Chondrocyte (in vitro differentiated cells): ENCODE data around the gene CPPED1. TPM values are rescaled to one million over a fixed set of nuclear protein-coding genes. Genes with fewer than 3 reads are reported as not detected.

Source experiments
- DNase-seq: peaks from one replicate; pipeline ENCODE4 v3.0.0; 2021; ENCODE audit warnings: mixed read lengths, low spot score
- H3K27ac Mint-ChIP-seq: one replicate; pipeline ENCODE4 v1.8.0; 2021; ENCODE audit warnings: mild to moderate bottlenecking, moderate library complexity, mixed read lengths; ENCODE audit not compliant: unreplicated experiment
- H3K27me3 Mint-ChIP-seq: 2 replicates; pipeline ENCODE4 v1.8.0; 2021; ENCODE audit warnings: low read depth, mixed read lengths
- H3K36me3 Mint-ChIP-seq: 2 replicates; pipeline ENCODE4 v1.8.0; 2021; ENCODE audit warnings: low read depth, mixed read lengths
- H3K4me1 Mint-ChIP-seq: 2 replicates; pipeline ENCODE4 v1.8.0; 2021; ENCODE audit warnings: low read depth, mild to moderate bottlenecking, mixed read lengths
- H3K4me3 Mint-ChIP-seq: one replicate; pipeline ENCODE4 v1.8.0; 2021; ENCODE audit warnings: mild to moderate bottlenecking, moderate library complexity, mixed read lengths; ENCODE audit not compliant: unreplicated experiment
- H3K9me3 Mint-ChIP-seq: 2 replicates; pipeline ENCODE4 v1.8.0; 2021; ENCODE audit warnings: low read depth, mixed read lengths
- total RNA-seq: library from RNA; stranded (reverse); gene quantifications from 3 replicates; pipeline ENCODE4 v1.2.1, GENCODE V29; 2021
- TF ChIP-seq, protein P1 (sequence below): fragments of 200-600 bp; sonication (generic); IDR thresholded peaks from 2 replicates; pipeline ENCODE4 v1.5.0; 2021; ENCODE audit warnings: antibody characterized with exemption, mild to moderate bottlenecking, moderate library complexity

Gene CPPED1
- total RNA-seq, 1 donor from 2014 or later = 18.1 TPM

GRCh38 chr16:12811441-12812383 is 8.0 kb upstream of the CPPED1 start:
- TF ChIP-seq, protein P1, sequence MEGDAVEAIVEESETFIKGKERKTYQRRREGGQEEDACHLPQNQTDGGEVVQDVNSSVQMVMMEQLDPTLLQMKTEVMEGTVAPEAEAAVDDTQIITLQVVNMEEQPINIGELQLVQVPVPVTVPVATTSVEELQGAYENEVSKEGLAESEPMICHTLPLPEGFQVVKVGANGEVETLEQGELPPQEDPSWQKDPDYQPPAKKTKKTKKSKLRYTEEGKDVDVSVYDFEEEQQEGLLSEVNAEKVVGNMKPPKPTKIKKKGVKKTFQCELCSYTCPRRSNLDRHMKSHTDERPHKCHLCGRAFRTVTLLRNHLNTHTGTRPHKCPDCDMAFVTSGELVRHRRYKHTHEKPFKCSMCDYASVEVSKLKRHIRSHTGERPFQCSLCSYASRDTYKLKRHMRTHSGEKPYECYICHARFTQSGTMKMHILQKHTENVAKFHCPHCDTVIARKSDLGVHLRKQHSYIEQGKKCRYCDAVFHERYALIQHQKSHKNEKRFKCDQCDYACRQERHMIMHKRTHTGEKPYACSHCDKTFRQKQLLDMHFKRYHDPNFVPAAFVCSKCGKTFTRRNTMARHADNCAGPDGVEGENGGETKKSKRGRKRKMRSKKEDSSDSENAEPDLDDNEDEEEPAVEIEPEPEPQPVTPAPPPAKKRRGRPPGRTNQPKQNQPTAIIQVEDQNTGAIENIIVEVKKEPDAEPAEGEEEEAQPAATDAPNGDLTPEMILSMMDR = no peak
- no peaks in the 10 kb centered on the region for H3K36me3 Mint-ChIP-seq
- no peaks in the 10 kb centered on the region for H3K27me3 Mint-ChIP-seq
- DNase-seq = no peak
- no peak overlapping the region for H3K27ac Mint-ChIP-seq
- H3K9me3 Mint-ChIP-seq = peaks cover 9% of the 10 kb centered on the region
- no peak overlapping the region for H3K4me3 Mint-ChIP-seq
- no peaks in the 10 kb centered on the region for H3K4me1 Mint-ChIP-seq

DNA sequence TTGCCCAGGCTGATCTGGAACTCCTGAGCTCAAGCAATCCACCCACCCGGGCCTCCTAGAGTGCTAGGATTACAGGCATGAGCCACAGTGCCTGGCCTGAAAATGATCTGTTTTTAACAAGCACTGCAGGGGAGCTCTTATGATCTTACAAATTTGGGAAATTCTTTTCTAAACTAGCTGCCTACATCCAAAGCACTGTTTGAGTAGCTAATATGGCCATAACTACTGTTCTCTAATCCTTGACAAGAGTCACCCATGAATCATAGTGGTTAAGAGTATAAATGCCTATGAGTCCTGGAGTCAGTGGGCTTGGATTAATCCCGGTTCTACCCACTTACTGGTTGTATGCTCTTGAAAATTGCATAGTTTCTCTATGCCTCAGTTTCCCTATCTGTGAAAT is 1.4 kb upstream of the CPPED1 start:
- H3K4me3 Mint-ChIP-seq = no peak overlapping the region
- no peak for DNase-seq
- H3K4me1 Mint-ChIP-seq = peaks cover 40% of the 10 kb centered on the region
- TF ChIP-seq, protein P1 = no peak
- H3K27ac Mint-ChIP-seq = no peak overlapping the region
- no peaks in the 10 kb centered on the region for H3K27me3 Mint-ChIP-seq
- H3K9me3 Mint-ChIP-seq = peaks cover 3% of the 10 kb centered on the region
- H3K36me3 Mint-ChIP-seq = no peaks in the 10 kb centered on the region

DNA sequence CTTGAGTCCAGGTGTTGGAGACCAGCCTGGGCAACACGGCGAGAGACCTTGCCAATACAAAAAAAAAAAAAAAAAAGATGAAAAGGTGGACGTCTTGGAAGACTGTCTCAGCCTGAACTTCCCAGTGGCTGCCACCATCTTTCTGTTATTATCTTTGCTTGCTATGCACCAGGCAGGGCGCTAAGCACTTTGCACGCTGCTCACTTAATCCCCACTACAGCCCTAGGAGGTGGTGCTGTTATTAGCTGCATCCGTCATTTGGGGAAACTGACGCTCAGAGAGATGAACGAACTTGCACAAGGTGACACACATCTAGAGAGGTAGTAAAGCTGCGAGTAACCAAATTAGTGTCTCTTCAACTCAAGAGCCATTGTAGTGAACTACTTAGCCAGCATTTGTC is 708 bp upstream of the CPPED1 start:
- Mint-ChIP-seq H3K36me3 (no peaks in the 10 kb centered on the region), H3K27ac (no peak overlapping the region), H3K9me3 (no peaks in the 10 kb centered on the region), H3K27me3 (no peaks in the 10 kb centered on the region), H3K4me3 (peak overlapping the region; percentile 80), H3K4me1 (peaks cover 43% of the 10 kb centered on the region)
- TF ChIP-seq, protein P1 = no peak
- DNase-seq = no peak

DNA sequence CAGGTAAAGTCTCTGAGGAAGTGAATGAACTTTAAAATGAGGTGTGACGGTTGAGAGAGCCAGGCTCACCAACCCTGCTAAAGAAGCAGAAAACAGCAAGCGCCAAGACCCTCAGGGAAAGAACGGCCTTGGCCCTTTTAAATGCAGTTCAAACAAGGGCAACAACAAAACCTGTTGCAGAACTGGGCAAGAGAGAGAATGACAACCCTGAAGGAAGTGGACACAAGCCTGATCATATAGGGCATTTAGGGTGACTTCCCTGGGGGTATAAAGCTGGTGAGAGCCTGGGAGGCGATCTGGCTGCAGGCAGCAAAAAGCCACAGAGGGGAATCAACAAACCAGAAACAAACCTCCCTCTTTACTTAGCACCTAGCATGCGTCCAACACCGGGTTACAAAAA is 1.0 kb downstream of the CPPED1 start:
- TF ChIP-seq, protein P1 = no peak
- H3K4me3 Mint-ChIP-seq = peak overlapping the region; percentile 80
- H3K9me3 Mint-ChIP-seq = no peaks in the 10 kb centered on the region
- H3K36me3 Mint-ChIP-seq = no peaks in the 10 kb centered on the region
- peaks cover 55% of the 10 kb centered on the region for H3K4me1 Mint-ChIP-seq
- no peaks in the 10 kb centered on the region for H3K27me3 Mint-ChIP-seq
- H3K27ac Mint-ChIP-seq = peak overlapping the region; percentile 96
- no peak for DNase-seq

DNA sequence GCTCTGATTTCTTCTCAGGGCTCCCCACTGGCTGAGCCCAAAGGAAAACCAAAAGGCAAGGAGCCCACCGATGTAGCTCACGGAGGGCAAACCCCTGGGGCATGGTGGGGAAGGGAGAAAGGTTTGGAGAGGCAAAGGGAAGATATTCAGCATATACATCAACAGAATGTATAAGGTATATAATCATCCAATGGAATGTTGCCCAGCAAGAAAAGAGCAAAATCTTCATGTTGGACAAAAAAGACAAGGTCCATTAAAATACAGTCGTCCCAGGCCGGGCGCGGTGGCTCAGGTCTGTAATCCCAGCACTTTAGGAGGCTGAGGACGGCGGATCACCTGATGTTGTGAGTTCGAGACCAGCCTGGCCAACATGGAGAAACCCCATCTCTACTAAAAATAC is 1.6 kb downstream of the CPPED1 start:
- Mint-ChIP-seq H3K4me3 (peak overlapping the region; percentile 80), H3K27me3 (no peaks in the 10 kb centered on the region), H3K9me3 (no peaks in the 10 kb centered on the region), H3K27ac (peak overlapping the region; percentile 96), H3K4me1 (peaks cover 55% of the 10 kb centered on the region), H3K36me3 (no peaks in the 10 kb centered on the region)
- no peak for DNase-seq
- TF ChIP-seq, protein P1 = no peak
